ENCODE measurements around the gene SYCN. TPM values are rescaled to one million over a fixed set of nuclear protein-coding genes. Genes with fewer than 3 reads are reported as not detected.

The SYCN gene
- total RNA-seq, 1 donor from 2014 or later = not detected

DNA sequence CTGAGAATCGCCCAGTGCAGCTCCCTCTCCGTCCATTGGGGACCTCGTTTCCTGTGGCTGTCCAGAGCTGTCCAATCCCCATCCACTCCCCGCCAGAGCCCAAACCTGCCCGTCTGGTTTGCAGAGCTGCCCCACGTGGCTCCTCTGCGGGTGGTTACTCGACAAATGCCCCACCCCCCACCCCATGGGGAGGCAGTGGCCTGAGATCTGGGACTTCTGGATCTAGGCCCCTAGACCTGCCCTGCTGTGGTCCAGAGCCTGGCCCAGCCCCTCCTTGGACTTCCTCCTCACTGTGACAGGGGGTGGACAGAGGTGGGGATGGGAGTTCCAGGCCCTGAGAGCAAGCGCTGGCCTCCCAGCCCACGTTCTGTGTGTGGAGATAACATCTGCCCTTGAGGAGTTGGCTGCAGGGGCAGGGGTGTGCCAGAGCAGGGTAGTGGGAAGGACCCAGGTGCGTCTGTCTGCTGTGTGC is 49.4 kb downstream of the SYCN start:
- Mint-ChIP-seq H3K9me3 (ENCODE audit: unreplicated experiment) (peaks cover 5% of the 10 kb centered on the region), H3K36me3 (ENCODE audit: unreplicated experiment) (peaks cover 5% of the 10 kb centered on the region), H3K27ac (ENCODE audit: unreplicated experiment) (no peak overlapping the region), H3K4me1 (ENCODE audit: low read depth, unreplicated experiment) (peaks cover 26% of the 10 kb centered on the region), H3K4me3 (ENCODE audit: unreplicated experiment) (no peak overlapping the region), H3K27me3 (ENCODE audit: unreplicated experiment) (peaks cover 3% of the 10 kb centered on the region)
- TF ChIP-seq, protein P1, sequence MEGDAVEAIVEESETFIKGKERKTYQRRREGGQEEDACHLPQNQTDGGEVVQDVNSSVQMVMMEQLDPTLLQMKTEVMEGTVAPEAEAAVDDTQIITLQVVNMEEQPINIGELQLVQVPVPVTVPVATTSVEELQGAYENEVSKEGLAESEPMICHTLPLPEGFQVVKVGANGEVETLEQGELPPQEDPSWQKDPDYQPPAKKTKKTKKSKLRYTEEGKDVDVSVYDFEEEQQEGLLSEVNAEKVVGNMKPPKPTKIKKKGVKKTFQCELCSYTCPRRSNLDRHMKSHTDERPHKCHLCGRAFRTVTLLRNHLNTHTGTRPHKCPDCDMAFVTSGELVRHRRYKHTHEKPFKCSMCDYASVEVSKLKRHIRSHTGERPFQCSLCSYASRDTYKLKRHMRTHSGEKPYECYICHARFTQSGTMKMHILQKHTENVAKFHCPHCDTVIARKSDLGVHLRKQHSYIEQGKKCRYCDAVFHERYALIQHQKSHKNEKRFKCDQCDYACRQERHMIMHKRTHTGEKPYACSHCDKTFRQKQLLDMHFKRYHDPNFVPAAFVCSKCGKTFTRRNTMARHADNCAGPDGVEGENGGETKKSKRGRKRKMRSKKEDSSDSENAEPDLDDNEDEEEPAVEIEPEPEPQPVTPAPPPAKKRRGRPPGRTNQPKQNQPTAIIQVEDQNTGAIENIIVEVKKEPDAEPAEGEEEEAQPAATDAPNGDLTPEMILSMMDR (IDR thresholded peaks at IDR 0.05; ENCODE audit: partially characterized antibody, unreplicated experiment) = no peak
- no peak for DNase-seq

DNA sequence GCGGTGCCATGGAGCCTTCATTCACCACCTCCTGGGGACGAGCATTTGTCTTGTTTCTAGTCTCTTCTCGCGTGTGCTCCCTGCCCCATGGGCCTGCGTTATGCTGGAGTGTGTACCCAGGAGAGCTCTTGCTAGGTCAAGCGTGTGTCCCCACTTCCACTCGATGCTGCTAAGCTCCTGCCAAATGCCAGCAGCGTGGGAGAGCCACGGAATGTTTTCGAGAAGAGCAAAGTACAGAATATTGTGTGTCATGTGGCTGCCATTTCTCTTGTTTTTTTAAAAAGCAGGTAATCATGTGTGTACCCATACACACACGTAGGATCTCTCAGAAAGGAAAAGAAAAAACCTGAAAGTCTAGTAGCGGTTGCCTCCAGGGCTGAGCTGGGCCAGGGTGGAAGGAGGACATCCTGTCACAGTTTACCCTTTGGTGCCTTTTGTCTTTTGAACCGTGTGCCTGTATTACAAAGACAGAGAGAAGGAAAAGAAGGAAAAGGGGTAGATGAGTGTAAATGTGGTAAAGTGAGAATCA is 49.9 kb downstream of the SYCN start:
- no peak overlapping the region for H3K4me3 Mint-ChIP-seq (ENCODE audit: unreplicated experiment)
- DNase-seq = no peak

More for the DNA sequence above, 49.9 kb downstream of the SYCN start:
- TF ChIP-seq, protein P1 (IDR thresholded peaks at IDR 0.05; ENCODE audit: partially characterized antibody, unreplicated experiment) = no peak
- H3K4me1 Mint-ChIP-seq (ENCODE audit: low read depth, unreplicated experiment) = peaks cover 26% of the 10 kb centered on the region
- no peak overlapping the region for H3K27ac Mint-ChIP-seq (ENCODE audit: unreplicated experiment)
- peaks cover 6% of the 10 kb centered on the region for H3K36me3 Mint-ChIP-seq (ENCODE audit: unreplicated experiment)
- peaks cover 5% of the 10 kb centered on the region for H3K9me3 Mint-ChIP-seq (ENCODE audit: unreplicated experiment)
- H3K27me3 Mint-ChIP-seq (ENCODE audit: unreplicated experiment) = peaks cover 3% of the 10 kb centered on the region

Other genes with a start within 250 kb of the SYCN start
- gene FBXO17, start 228.5 kb downstream of the SYCN start, total RNA-seq (ENCODE audit: unreplicated experiment) = 5.5 TPM
- 2.2 TPM for gene FBXO27, start 171.7 kb downstream of the SYCN start, total RNA-seq (ENCODE audit: unreplicated experiment)
- not detected for gene ACP7, start 119.9 kb downstream of the SYCN start, total RNA-seq (ENCODE audit: unreplicated experiment)
- gene PAK4, start 78.5 kb downstream of the SYCN start, total RNA-seq (ENCODE audit: unreplicated experiment) = 52.5 TPM
- gene NCCRP1, start 7.3 kb downstream of the SYCN start, total RNA-seq (ENCODE audit: unreplicated experiment) = 0.61 TPM
- not detected for gene IFNL3, start 40.7 kb upstream of the SYCN start, total RNA-seq (ENCODE audit: unreplicated experiment)
- gene IFNL4, start 44.6 kb upstream of the SYCN start, total RNA-seq (ENCODE audit: unreplicated experiment) = not detected
- gene IFNL2, start 64.1 kb upstream of the SYCN start, total RNA-seq (ENCODE audit: unreplicated experiment) = not detected
- gene IFNL1, start 92.1 kb upstream of the SYCN start, total RNA-seq (ENCODE audit: unreplicated experiment) = not detected
- 56.3 TPM for gene LRFN1, start 116.6 kb upstream of the SYCN start, total RNA-seq (ENCODE audit: unreplicated experiment)
- gene GMFG, start 131.8 kb upstream of the SYCN start, total RNA-seq (ENCODE audit: unreplicated experiment) = 1.2 TPM
- gene SAMD4B, start 138.2 kb upstream of the SYCN start, total RNA-seq (ENCODE audit: unreplicated experiment) = 119 TPM
- gene PAF1, start 186.8 kb upstream of the SYCN start, total RNA-seq (ENCODE audit: unreplicated experiment) = 36.2 TPM
- 30.1 TPM for gene MED29, start 187.1 kb upstream of the SYCN start, total RNA-seq (ENCODE audit: unreplicated experiment)
- gene ZFP36, start 202.6 kb upstream of the SYCN start, total RNA-seq (ENCODE audit: unreplicated experiment) = 3.1 TPM
- gene PLEKHG2, start 208.4 kb upstream of the SYCN start, total RNA-seq (ENCODE audit: unreplicated experiment) = 205 TPM
- gene RPS16, start 231.7 kb upstream of the SYCN start, total RNA-seq (ENCODE audit: unreplicated experiment) = 912 TPM
- gene SUPT5H, start 241.3 kb upstream of the SYCN start, total RNA-seq (ENCODE audit: unreplicated experiment) = 160 TPM